Spleen (tissue), 11 donors: ENCODE measurements around the gene CASP9. TPM values are rescaled to one million over a fixed set of nuclear protein-coding genes. Genes with fewer than 3 reads are reported as not detected.
"Not testable (repeated sequence)": the region's sequence is repeated elsewhere in the genome, so short reads cannot be mapped to it uniquely, and the experiment has no call there.

Experiments
- DNase-seq: peaks from one replicate; pipeline ENCODE4 v3.0.0-alpha.2; 2020
- H3K27ac ChIP-seq, 8 donors: fragments of 200-600 bp; sonication (generic) in 7 of 8; 1 replicate in 4 of 8; 2 replicates in 4 of 8; pipeline versions ENCODE4 v1.5.0 to v1.8.0; 2016 to 2021; ENCODE audit warnings: inconsistent platforms in 4 of 8, mild to moderate bottlenecking in 4 of 8, moderate library complexity in 1 of 8
- H3K27me3 ChIP-seq, 7 donors: fragments of 200-600 bp; sonication (generic) in 6 of 7; replicated peaks in 1 of 7; 1 replicate in 4 of 7; 2 replicates in 3 of 7; pipeline versions ENCODE4 v1.5.0 to v1.8.0; 2016 to 2021; ENCODE audit warnings: inconsistent platforms in 3 of 7, mild to moderate bottlenecking in 1 of 7
- H3K36me3 ChIP-seq, 6 donors: fragments of 200-600 bp; sonication (generic) in 5 of 6; 1 replicate in 4 of 6; 2 replicates in 2 of 6; pipeline versions ENCODE4 v1.5.0 to v1.8.0; 2016 to 2021; ENCODE audit warnings: inconsistent platforms in 2 of 6
- H3K4me1 ChIP-seq, 6 donors: fragments of 200-600 bp; sonication (generic) in 5 of 6; 1 replicate in 3 of 6; 2 replicates in 3 of 6; pipeline versions ENCODE4 v1.5.0 to v1.8.0; 2016 to 2021; ENCODE audit warnings: inconsistent platforms in 3 of 6
- H3K4me3 ChIP-seq, 8 donors: fragments of 200-600 bp; sonication (generic) in 7 of 8; 1 replicate in 4 of 8; 2 replicates in 4 of 8; pipeline versions ENCODE4 v1.5.0 to v1.8.0; 2016 to 2021; ENCODE audit warnings: inconsistent platforms in 4 of 8, mild to moderate bottlenecking in 4 of 8, moderate library complexity in 2 of 8
- H3K9me3 ChIP-seq, 8 donors: fragments of 200-600 bp; sonication (generic) in 7 of 8; 1 replicate in 4 of 8; 2 replicates in 4 of 8; pipeline versions ENCODE4 v1.5.0 to v1.8.0; 2016 to 2021; ENCODE audit warnings: inconsistent platforms in 4 of 8
- POLR2A ChIP-seq, 3 donors: fragments of 450-650 bp; IDR thresholded peaks; one replicate each; pipeline ENCODE4 v1.5.1; 2017; ENCODE audit warnings: antibody characterized with exemption in 3 of 3, mild to moderate bottlenecking in 1 of 3
- POLR2AphosphoS5 ChIP-seq, 3 donors: sonication (generic); formaldehyde crosslinking; IDR thresholded peaks; one replicate each; pipeline ENCODE4 v1.5.1; 2017; ENCODE audit warnings: antibody characterized with exemption in 3 of 3
- whole genome bisulfite sequencing, 5 donors: extraction: QIAGEN DNeasy Blood & Tissue Kit in 3 of 5; methylation state at CpG; one replicate each; pipeline versions ENCODE4 v1.1.5 to v1.1.7; 2013 to 2018; 5-methylcytosine and 5-hydroxymethylcytosine counted together
- intact Hi-C: fragments of 100-400 bp; cut with DNase I; formaldehyde crosslinking; loops from one replicate; pipeline ENCODE4 v1.15.0; 2023; ENCODE audit warnings: low total_unique reads
- polyA plus RNA-seq, 3 donors: library from polyadenylated mRNA; stranded (reverse); fragments of 200-250 nt; gene quantifications; one replicate each; pipeline ENCODE4 v1.2.1, GENCODE V29; 2013
- total RNA-seq, 7 donors: library from RNA; depleted of rRNA in 3 of 7; stranded (reverse); fragments of >200 nt in 3 of 7; fragmentation: NEBNext Ultra II Directional in 4 of 7; extraction: Animal tissue kit (Norgen Biotek cat#: 25700) in 4 of 7; gene quantifications; one replicate each; pipeline versions ENCODE4 v1.1.0 to v1.2.1, GENCODE V29; 2016 to 2021
- TF ChIP-seq, protein P1 (sequence below), 11 experiments: fragments of 200-600 bp in 7 of 11; fragments of 450-650 bp in 4 of 11; sonication (generic) in 4 of 11; IDR thresholded peaks in 8 of 11; conservative IDR thresholded peaks in 3 of 11; 1 replicate in 7 of 11; 2 replicates in 4 of 11; pipeline versions ENCODE4 v1.4.0 to v1.8.0; 2016 to 2021; ENCODE audit warnings: antibody characterized with exemption in 11 of 11, inconsistent platforms in 4 of 11, mild to moderate bottlenecking in 1 of 11
- donor health status: healthy with polysubstance abuse.
- donor health status: DM: no; HTN: no; CAD: no; lungs with moderate emphysema.
- donor health status: DM: no; HTN: no; CAD: no.
- donor health status: Bipolar disorder and iron deficiency.
- donor health status: healthy.
- donor health status: DM: no; HTN: no; CAD: no.
- donor health status: DM: yes; HTN: yes; CAD: no.

CASP9 gene
- total and polyA plus RNA-seq, 10 donors = 10.3 to 17.7 (median 11.5) TPM

DNA sequence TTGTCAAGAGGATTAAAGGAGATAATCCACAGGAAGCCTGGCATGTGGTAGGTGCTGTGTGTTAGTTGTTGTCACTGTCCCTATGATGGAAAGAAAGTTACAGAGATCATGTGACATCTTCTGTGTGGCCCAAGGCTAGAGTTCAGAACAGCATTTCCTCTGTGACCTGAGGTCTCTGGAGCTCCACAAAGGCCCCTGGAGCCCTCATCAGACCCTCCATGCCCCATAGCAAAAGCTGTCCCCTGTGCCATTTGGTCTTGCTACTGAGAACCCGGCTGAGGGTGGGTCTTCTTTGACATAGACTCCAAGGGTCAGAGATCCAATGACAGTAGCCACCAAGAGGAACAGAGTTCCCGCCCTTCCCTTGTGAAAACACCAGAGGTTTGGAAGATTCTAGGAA is 40.0 kb downstream of the CASP9 start:
- 85 to 94% (median 92%) methylated on average over 2 of the region's 2 CpGs for WGBS, 5 donors
- Histone ChIP-seq H3K27ac (no peak overlapping the region), H3K36me3 (peaks cover 0 to 27% (median 0%) of the 10 kb centered on the region in 6 donors), H3K27me3 (no peaks in the 10 kb centered on the region), H3K4me3 (no peak overlapping the region), H3K4me1 (no peaks in the 10 kb centered on the region), H3K9me3 (no peaks in the 10 kb centered on the region)
- TF ChIP-seq POLR2AphosphoS5 (IDR thresholded peaks at IDR 0.05) (no peak), POLR2A (IDR thresholded peaks at IDR 0.05) (no peak)
- TF ChIP-seq, protein P1, sequence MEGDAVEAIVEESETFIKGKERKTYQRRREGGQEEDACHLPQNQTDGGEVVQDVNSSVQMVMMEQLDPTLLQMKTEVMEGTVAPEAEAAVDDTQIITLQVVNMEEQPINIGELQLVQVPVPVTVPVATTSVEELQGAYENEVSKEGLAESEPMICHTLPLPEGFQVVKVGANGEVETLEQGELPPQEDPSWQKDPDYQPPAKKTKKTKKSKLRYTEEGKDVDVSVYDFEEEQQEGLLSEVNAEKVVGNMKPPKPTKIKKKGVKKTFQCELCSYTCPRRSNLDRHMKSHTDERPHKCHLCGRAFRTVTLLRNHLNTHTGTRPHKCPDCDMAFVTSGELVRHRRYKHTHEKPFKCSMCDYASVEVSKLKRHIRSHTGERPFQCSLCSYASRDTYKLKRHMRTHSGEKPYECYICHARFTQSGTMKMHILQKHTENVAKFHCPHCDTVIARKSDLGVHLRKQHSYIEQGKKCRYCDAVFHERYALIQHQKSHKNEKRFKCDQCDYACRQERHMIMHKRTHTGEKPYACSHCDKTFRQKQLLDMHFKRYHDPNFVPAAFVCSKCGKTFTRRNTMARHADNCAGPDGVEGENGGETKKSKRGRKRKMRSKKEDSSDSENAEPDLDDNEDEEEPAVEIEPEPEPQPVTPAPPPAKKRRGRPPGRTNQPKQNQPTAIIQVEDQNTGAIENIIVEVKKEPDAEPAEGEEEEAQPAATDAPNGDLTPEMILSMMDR (IDR thresholded peaks at IDR 0.05 in 8 of 11, conservative IDR thresholded peaks at IDR 0.05 in 3 of 11) = no peak
- DNase-seq = no peak
- intact Hi-C loops = no loop called here

DNA sequence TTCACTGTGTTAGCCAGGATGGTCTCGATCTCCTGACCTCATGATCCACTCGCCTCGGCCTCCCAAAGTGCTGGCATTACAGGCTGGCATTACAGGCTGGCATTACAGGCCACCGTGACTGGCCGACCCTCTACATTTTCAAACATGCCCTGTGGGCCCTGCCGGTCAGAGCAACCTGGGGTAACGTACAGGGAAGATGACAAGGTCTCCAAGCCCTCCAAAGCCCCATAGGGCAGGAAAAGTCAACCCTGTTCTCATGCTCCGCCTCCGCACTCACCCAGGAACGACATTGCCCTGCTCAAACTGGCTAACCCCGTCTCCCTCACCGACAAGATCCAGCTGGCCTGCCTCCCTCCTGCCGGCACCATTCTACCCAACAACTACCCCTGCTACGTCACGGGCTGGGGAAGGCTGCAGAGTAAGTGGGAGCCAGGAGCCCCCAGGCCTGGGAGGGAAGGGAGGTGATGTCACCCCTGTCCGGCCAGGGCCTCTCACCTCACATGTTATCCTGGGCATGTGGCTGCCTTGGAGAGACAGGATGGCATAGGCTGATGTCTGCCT is 41.0 kb downstream of the CASP9 start:
- H3K27ac ChIP-seq, H3K27me3 ChIP-seq, H3K4me1 ChIP-seq, H3K4me3 ChIP-seq, intact Hi-C loops, DNase-seq, H3K9me3 ChIP-seq: not testable (repeated sequence)
- 78 to 95% (median 91%) methylated on average over 7 to 14 of the region's 16 CpGs for WGBS, 5 donors
- H3K36me3 ChIP-seq = peaks cover 0 to 27% (median 0%) of the 10 kb centered on the region in 6 donors

DNA sequence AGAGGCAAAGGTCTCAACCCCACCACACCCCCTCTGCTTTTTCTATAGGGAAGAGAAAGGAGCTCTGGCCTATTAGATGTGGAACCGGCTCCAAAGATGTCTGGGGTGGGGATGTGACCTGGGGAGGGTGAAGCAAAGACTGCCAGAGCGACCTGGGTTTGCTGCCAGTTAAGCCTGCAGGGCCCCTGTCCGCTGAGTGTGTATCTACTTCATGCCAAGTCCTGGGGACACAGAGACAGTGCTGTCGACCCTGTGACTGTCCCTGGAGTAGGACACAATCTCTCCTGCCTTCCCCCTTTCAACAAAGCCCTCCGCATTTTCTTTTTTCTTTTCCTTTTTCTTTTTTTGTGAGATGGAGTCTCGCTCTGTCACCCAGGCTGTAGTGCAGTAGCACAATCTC is 41.6 kb downstream of the CASP9 start:
- H3K4me1 ChIP-seq, intact Hi-C loops, H3K4me3 ChIP-seq, H3K27ac ChIP-seq, H3K27me3 ChIP-seq, DNase-seq, H3K9me3 ChIP-seq: not testable (repeated sequence)
- 77 to 96% (median 85%) methylated on average over 6 of the region's 6 CpGs for WGBS, 5 donors
- H3K36me3 ChIP-seq = peaks cover 0 to 27% (median 0%) of the 10 kb centered on the region in 6 donors

DNA sequence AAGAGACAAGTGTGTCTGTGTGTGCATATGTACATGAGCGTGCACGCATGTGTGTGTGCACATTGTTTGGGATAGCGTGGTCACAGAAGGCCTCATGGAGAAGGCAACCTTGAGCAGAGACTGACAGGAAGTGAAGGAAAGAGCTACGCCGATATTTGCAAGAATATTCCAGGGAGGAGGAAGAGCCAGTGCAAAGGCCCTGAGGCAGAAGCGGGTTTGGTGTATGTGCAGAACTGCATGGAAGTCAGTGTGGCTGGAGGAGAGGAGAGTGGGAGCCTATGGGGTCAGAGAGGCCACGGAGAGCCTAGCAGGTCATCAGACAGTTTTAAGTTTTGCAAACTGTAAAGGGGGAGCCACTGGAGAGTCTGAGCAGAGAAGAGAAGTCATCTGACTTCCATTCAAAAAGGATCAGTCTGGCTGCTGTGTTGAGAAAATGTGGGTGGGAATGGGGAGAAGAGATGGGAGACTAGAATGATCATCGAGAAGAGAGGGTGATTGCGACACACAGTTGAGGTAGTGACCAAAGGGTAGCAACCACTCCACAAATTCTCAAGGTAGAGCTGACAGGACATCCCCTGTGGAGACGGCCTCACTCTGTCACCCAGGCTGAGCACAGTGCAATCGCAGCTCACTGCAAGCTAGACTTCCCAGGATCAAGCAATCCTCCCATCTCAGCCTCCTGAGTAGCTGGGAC is 44.2 kb downstream of the CASP9 start:
- 85 to 91% (median 89%) methylated on average over 11 of the region's 11 CpGs for WGBS, 5 donors
- Histone ChIP-seq H3K9me3 (no peaks in the 10 kb centered on the region), H3K27ac (no peak overlapping the region), H3K4me3 (no peak overlapping the region), H3K36me3 (peaks cover 0 to 6% (median 0%) of the 10 kb centered on the region in 6 donors), H3K27me3 (no peaks in the 10 kb centered on the region), H3K4me1 (no peaks in the 10 kb centered on the region)
- TF ChIP-seq, protein P1 (IDR thresholded peaks at IDR 0.05 in 8 of 11, conservative IDR thresholded peaks at IDR 0.05 in 3 of 11) = no peak
- no peak for TF ChIP-seq POLR2A (IDR thresholded peaks at IDR 0.05)
- no peak for TF ChIP-seq POLR2AphosphoS5 (IDR thresholded peaks at IDR 0.05)
- DNase-seq = no peak
- intact Hi-C loops = no loop called here

DNA sequence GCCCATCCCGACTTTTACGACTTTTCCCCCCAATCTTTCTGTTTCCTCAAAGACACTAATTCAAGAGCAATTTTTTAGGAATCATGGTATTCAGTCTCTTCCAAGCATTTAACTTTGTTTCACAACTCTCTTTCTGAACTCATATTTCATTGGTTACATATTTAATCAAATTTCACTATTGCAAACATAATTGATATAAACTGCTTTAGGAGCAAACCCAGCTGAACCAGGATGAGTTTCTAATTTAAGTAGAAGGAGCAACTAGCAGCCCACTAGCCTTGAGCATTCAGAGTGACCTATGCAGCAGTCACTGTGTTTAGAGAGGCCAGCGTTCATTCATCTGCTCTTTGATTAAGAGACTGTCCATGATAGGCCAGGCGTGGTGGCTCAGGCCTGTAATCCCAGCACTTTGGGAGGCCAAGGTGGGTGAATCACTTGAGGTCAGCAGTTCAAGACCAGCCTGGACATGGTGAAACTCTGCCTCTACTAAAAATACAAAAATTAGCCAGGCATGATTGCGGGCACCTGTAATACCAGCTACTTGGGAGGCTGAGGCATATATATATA is 46.3 kb downstream of the CASP9 start:
- Histone ChIP-seq H3K27me3 (no peaks in the 10 kb centered on the region), H3K36me3 (no peaks in the 10 kb centered on the region), H3K4me3 (no peak overlapping the region), H3K27ac (no peak overlapping the region), H3K9me3 (no peaks in the 10 kb centered on the region), H3K4me1 (no peaks in the 10 kb centered on the region)
- intact Hi-C loops = no loop called here
- TF ChIP-seq, protein P1 (IDR thresholded peaks at IDR 0.05 in 8 of 11, conservative IDR thresholded peaks at IDR 0.05 in 3 of 11) = no peak
- TF ChIP-seq POLR2AphosphoS5 (IDR thresholded peaks at IDR 0.05) (no peak), POLR2A (IDR thresholded peaks at IDR 0.05) (no peak)
- WGBS, 5 donors = 92 to 94% (median 92%) methylated on average over 4 to 5 of the region's 5 CpGs
- no peak for DNase-seq
